Type B pancreatic cell (in vitro differentiated cells): Measurements from ENCODE around the gene IER5. TPM values are rescaled to one million over a fixed set of nuclear protein-coding genes. Genes with fewer than 3 reads are reported as not detected.

Experiments
- DNase-seq: peaks from one replicate; pipeline ENCODE4 v3.0.0; 2021; ENCODE audit warnings: mixed read lengths; ENCODE audit not compliant: unreplicated experiment; ENCODE audit errors: extremely low spot score
- H3K27ac Mint-ChIP-seq: 2 replicates; pipeline ENCODE4 v1.8.0; 2021; ENCODE audit warnings: mild to moderate bottlenecking, mixed read lengths
- H3K27me3 Mint-ChIP-seq: 2 replicates; pipeline ENCODE4 v1.8.0; 2021; ENCODE audit warnings: mixed read lengths
- H3K36me3 Mint-ChIP-seq: 2 replicates; pipeline ENCODE4 v1.8.0; 2021; ENCODE audit warnings: mixed read lengths
- H3K4me1 Mint-ChIP-seq: one replicate; pipeline ENCODE4 v1.8.0; 2021; ENCODE audit warnings: mixed read lengths; ENCODE audit not compliant: unreplicated experiment
- H3K4me3 Mint-ChIP-seq: 2 replicates; pipeline ENCODE4 v1.8.0; 2021; ENCODE audit warnings: mild to moderate bottlenecking, mixed read lengths
- H3K9me3 Mint-ChIP-seq: 2 replicates; pipeline ENCODE4 v1.8.0; 2021; ENCODE audit warnings: mixed read lengths
- CTCF ChIP-seq: fragments of 200-600 bp; sonication (generic); conservative IDR thresholded peaks from 2 replicates; pipeline ENCODE4 v1.5.0; 2021; ENCODE audit warnings: antibody characterized with exemption, mild to moderate bottlenecking
- total RNA-seq: library from RNA; stranded (reverse); gene quantifications from 2 replicates; pipeline ENCODE4 v1.2.1, GENCODE V29; 2021; ENCODE audit warnings: low replicate concordance

The IER5 gene
- total RNA-seq, 1 donor from 2014 or later = 16.6 TPM

GRCh38 chr1:181100934-181101333 lies 12.4 kb downstream of the IER5 start:
- H3K4me3 Mint-ChIP-seq = peak overlapping the region; percentile 58

DNA sequence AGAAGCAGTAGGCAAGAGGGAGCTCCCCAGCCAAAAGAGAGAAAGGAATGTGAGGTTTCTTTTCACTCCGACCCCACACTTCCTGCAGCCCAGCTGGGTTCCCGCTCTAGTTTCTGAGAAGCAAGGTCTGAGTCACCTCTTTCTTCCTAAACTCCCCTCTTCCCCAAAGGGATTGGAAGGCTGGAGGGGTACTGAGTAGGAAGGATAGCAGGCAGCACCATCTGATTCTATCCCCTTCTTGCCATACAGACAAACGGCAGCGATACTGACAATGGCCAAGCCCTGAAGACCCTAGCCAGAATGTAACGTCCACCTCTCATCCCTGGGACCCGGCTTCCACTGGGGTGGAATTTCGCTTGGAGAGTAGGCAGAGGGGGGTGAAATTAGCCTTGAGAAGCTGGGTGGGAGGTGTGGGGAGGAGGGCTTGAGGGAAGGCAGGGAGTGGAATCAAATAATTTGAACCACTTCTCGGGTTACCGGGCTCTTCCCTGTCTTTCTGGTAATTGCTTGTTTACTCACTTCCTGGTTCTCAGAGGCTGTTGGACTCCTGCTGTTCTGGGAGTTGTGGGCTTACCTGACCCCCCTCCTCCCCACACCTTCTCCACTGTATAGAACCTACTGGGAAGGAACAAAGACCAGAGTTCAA lies 13.2 kb downstream of the IER5 start:
- DNase-seq = no peak
- peaks cover 4% of the 10 kb centered on the region for H3K36me3 Mint-ChIP-seq
- H3K27me3 Mint-ChIP-seq = peaks cover 13% of the 10 kb centered on the region
- peak overlapping the region; percentile 94 for H3K27ac Mint-ChIP-seq
- H3K9me3 Mint-ChIP-seq = peaks cover 5% of the 10 kb centered on the region
- H3K4me1 Mint-ChIP-seq = peaks cover 59% of the 10 kb centered on the region
- TF ChIP-seq CTCF = no peak
- H3K4me3 Mint-ChIP-seq = peak overlapping the region; percentile 56

More at GRCh38 chr1:181100934-181101333, 12.4 kb downstream of the IER5 start:
- Mint-ChIP-seq H3K36me3 (peaks cover 4% of the 10 kb centered on the region), H3K27ac (peak overlapping the region; percentile 94), H3K27me3 (peaks cover 12% of the 10 kb centered on the region), H3K9me3 (peaks cover 5% of the 10 kb centered on the region), H3K4me1 (peaks cover 66% of the 10 kb centered on the region)
- no peak for TF ChIP-seq CTCF
- DNase-seq = no peak

GRCh38 chr1:181102841-181103240 lies 14.3 kb downstream of the IER5 start:
- Mint-ChIP-seq H3K27ac (peak overlapping the region; percentile 68), H3K4me3 (peak overlapping the region; percentile 35)

GRCh38 chr1:181103399-181103798 lies 14.9 kb downstream of the IER5 start:
- no peak for TF ChIP-seq CTCF
- Mint-ChIP-seq H3K27ac (peak overlapping the region; percentile 68), H3K4me1 (peaks cover 62% of the 10 kb centered on the region), H3K27me3 (peaks cover 11% of the 10 kb centered on the region), H3K9me3 (peaks cover 5% of the 10 kb centered on the region), H3K4me3 (peak overlapping the region; percentile 94), H3K36me3 (peaks cover 4% of the 10 kb centered on the region)
- no peak for DNase-seq

More at GRCh38 chr1:181102841-181103240, 14.3 kb downstream of the IER5 start:
- DNase-seq = no peak
- H3K4me1 Mint-ChIP-seq = peaks cover 62% of the 10 kb centered on the region
- H3K9me3 Mint-ChIP-seq = peaks cover 5% of the 10 kb centered on the region
- no peak for TF ChIP-seq CTCF
- H3K27me3 Mint-ChIP-seq = peaks cover 13% of the 10 kb centered on the region
- peaks cover 4% of the 10 kb centered on the region for H3K36me3 Mint-ChIP-seq

DNA sequence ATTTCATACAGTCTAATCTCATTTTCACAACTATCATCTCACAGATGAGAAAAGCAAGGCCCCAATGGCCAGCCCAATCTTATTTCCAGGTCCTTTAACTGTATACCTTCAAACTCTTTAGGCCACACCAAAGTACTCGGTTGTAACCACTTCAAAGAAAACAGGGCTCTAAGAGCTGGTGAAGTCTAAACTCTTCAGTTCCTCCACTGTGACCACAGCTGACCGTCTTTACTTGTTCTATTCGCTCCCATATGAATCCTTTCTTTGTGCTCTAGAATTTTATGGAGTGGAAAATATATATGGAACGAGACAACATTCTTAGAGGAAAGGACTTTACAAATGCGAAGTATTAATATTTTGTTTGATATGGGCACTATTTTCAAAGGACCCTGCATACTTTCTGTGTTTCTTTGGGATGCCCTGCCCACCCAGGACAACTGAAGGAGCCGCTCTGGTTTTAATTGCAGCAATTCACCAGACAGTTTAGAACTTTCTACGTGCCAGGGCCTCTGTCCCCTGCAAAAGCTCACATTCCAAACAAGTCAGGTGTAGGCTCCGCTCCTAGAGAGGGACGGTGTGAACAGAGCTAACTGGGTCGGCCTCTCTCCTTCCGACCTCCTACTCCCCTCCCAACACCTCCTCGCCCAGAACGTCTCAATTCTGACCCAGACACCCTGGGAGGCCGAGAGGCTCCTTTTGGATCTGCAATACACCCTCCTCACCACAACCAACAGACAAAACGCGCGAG lies 15.7 kb downstream of the IER5 start:
- peaks cover 4% of the 10 kb centered on the region for H3K36me3 Mint-ChIP-seq
- no peak for DNase-seq
- H3K4me3 Mint-ChIP-seq = peak overlapping the region; percentile 94
- no peak for TF ChIP-seq CTCF
- peaks cover 5% of the 10 kb centered on the region for H3K9me3 Mint-ChIP-seq
- H3K27ac Mint-ChIP-seq = peak overlapping the region; percentile 90
- peaks cover 13% of the 10 kb centered on the region for H3K27me3 Mint-ChIP-seq
- H3K4me1 Mint-ChIP-seq = peaks cover 62% of the 10 kb centered on the region
